Measurements from ENCODE around the gene B4GALT3.

B4GALT3 gene

GRCh38 chr1:161130266-161130665, 47.0 kb downstream of the B4GALT3 start:
- H3K9me3 ChIP-seq (ENCODE audit: control insufficient read depth, low read length) = no peaks in the 10 kb centered on the region
- no peaks in the 10 kb centered on the region for H3K27me3 ChIP-seq (ENCODE audit: control insufficient read depth, insufficient read depth, low read length)
- H2AFZ ChIP-seq = no peak overlapping the region
- H3K27ac ChIP-seq = peak overlapping the region; percentile 24
- H3K36me3 ChIP-seq (ENCODE audit: control insufficient read depth, insufficient read depth, low read length) = no peaks in the 10 kb centered on the region
- no peak for TF ChIP-seq CTCF (IDR thresholded peaks at IDR 0.05)
- H3K4me1 ChIP-seq = peaks cover 4% of the 10 kb centered on the region
- no peaks in the 10 kb centered on the region for H3K79me2 ChIP-seq
- H3K4me2 ChIP-seq (ENCODE audit: low read length) = no peak overlapping the region
- H3K4me3 ChIP-seq (ENCODE audit: low read depth, low read length) = no peak overlapping the region
- H3K9ac ChIP-seq = no peak overlapping the region

GRCh38 chr1:161128591-161129420, 48.5 kb downstream of the B4GALT3 start:
- no peak overlapping the region for H2AFZ ChIP-seq
- no peaks in the 10 kb centered on the region for H3K79me2 ChIP-seq
- no peak overlapping the region for H3K9ac ChIP-seq
- no peak for TF ChIP-seq CTCF (IDR thresholded peaks at IDR 0.05)
- H3K27ac ChIP-seq = no peak overlapping the region
- no peak overlapping the region for H3K4me3 ChIP-seq (ENCODE audit: low read depth, low read length)
- no peaks in the 10 kb centered on the region for H3K9me3 ChIP-seq (ENCODE audit: control insufficient read depth, low read length)
- H3K27me3 ChIP-seq (ENCODE audit: control insufficient read depth, insufficient read depth, low read length) = no peaks in the 10 kb centered on the region
- no peaks in the 10 kb centered on the region for H3K36me3 ChIP-seq (ENCODE audit: control insufficient read depth, insufficient read depth, low read length)
- peaks cover 4% of the 10 kb centered on the region for H3K4me1 ChIP-seq
- no peak overlapping the region for H3K4me2 ChIP-seq (ENCODE audit: low read length)

- H3K4me1 ChIP-seq = peaks cover 4% of the 10 kb centered on the region
Observed at GRCh38 chr1:161127649-161128048, 49.7 kb downstream of the B4GALT3 start.

GRCh38 chr1:161122967-161123366, 54.3 kb downstream of the B4GALT3 start:
- no peak overlapping the region for H3K9ac ChIP-seq
- no peaks in the 10 kb centered on the region for H3K36me3 ChIP-seq (ENCODE audit: control insufficient read depth, insufficient read depth, low read length)
- no peaks in the 10 kb centered on the region for H3K27me3 ChIP-seq (ENCODE audit: control insufficient read depth, insufficient read depth, low read length)
- no peak for TF ChIP-seq CTCF (IDR thresholded peaks at IDR 0.05)
- no peaks in the 10 kb centered on the region for H3K9me3 ChIP-seq (ENCODE audit: control insufficient read depth, low read length)
- peaks cover 3% of the 10 kb centered on the region for H3K79me2 ChIP-seq
- H2AFZ ChIP-seq = no peak overlapping the region
- H3K4me2 ChIP-seq (ENCODE audit: low read length) = no peak overlapping the region
- H3K27ac ChIP-seq = no peak overlapping the region
- H3K4me3 ChIP-seq (ENCODE audit: low read depth, low read length) = no peak overlapping the region
- peaks cover 13% of the 10 kb centered on the region for H3K4me1 ChIP-seq

More at GRCh38 chr1:161127649-161128048, 49.7 kb downstream of the B4GALT3 start:
- H3K27me3 ChIP-seq (ENCODE audit: control insufficient read depth, insufficient read depth, low read length) = no peaks in the 10 kb centered on the region
- no peaks in the 10 kb centered on the region for H3K79me2 ChIP-seq
- no peak overlapping the region for H3K9ac ChIP-seq
- H3K4me3 ChIP-seq (ENCODE audit: low read depth, low read length) = no peak overlapping the region
- H3K27ac ChIP-seq = no peak overlapping the region
- H3K9me3 ChIP-seq (ENCODE audit: control insufficient read depth, low read length) = no peaks in the 10 kb centered on the region
- TF ChIP-seq CTCF (IDR thresholded peaks at IDR 0.05) = no peak
- no peaks in the 10 kb centered on the region for H3K36me3 ChIP-seq (ENCODE audit: control insufficient read depth, insufficient read depth, low read length)
- no peak overlapping the region for H2AFZ ChIP-seq
- H3K4me2 ChIP-seq (ENCODE audit: low read length) = no peak overlapping the region

- Histone ChIP-seq H3K27me3 (ENCODE audit: control insufficient read depth, insufficient read depth, low read length) (no peaks in the 10 kb centered on the region), H3K9ac (no peak overlapping the region), H3K79me2 (peaks cover 14% of the 10 kb centered on the region), H3K9me3 (ENCODE audit: control insufficient read depth, low read length) (no peaks in the 10 kb centered on the region), H3K36me3 (ENCODE audit: control insufficient read depth, insufficient read depth, low read length) (no peaks in the 10 kb centered on the region), H2AFZ (no peak overlapping the region), H3K4me1 (peaks cover 13% of the 10 kb centered on the region), H3K27ac (no peak overlapping the region), H3K4me3 (ENCODE audit: low read depth, low read length) (no peak overlapping the region), H3K4me2 (ENCODE audit: low read length) (no peak overlapping the region)
- TF ChIP-seq CTCF (IDR thresholded peaks at IDR 0.05) = no peak
Observed at GRCh38 chr1:161121834-161122233, 55.5 kb downstream of the B4GALT3 start.

Measured in parathyroid adenoma (tissue), 2 donors.